Lung microvascular endothelial cell (primary cell): ENCODE measurements around the gene ATP13A3. TPM values are rescaled to one million over a fixed set of nuclear protein-coding genes. Genes with fewer than 3 reads are reported as not detected.

Experiments
- DNase-seq, 2 donors: peaks; one replicate each; pipeline versions ENCODE4 v3.0.0 to v3.0.0-alpha.2; 2010; ENCODE audit warnings: low read depth in 2 of 2
- total RNA-seq: library from RNA; depleted of rRNA; stranded (reverse); fragments of >200 nt; gene quantifications from 2 replicates; pipeline ENCODE4 v1.2.1, GENCODE V29; 2014

ATP13A3 gene
- total RNA-seq, 1 donor from 2014 or later, result 121 TPM

DNA sequence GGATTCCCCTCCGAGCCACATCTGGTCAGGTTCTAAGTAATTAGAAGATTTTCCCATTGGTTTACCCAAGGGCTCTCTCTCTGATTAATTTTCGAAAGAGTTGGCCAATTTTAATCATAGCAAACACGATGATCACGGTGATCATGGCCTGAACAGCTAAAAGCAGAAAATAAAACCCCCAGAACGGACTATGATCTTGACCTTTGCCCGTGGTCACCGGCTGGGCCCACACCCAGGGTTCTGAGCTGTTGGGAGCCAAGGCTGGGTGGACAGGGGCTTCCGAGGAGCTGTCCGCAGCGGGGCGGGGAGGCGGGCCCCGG, 90.3 kb downstream of the ATP13A3 start:
- DNase-seq, result no peak

GRCh38 chr3:194395778-194396538, 90.8 kb downstream of the ATP13A3 start:
- peak in 1 of 2 donors; percentile 52 for DNase-seq

- peak; percentile 29 to 83 for DNase-seq
Observed at GRCh38 chr3:194395212-194395611, 91.6 kb downstream of the ATP13A3 start.

GRCh38 chr3:194392576-194392975, 94.2 kb downstream of the ATP13A3 start:
- DNase-seq, result no peak

DNA sequence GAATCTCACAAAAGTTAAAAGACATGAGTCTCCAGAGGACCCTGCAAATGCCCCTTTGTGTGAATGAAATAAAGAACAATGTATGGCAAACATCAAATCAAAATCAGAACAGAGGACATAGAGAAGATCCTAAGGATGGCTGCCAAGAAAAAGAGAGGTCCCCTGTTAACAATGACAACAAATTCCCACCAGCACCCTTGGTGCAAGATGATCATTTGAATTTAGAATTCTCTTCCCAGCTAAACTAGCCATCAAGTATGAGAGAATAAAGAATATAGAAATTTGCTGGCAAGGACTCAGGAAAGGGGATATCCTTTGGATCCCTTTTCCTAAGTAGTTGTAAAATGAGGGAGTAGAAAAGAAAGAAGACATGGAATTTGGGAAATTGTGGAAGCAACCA, 96.0 kb downstream of the ATP13A3 start:
- no peak for DNase-seq

- DNase-seq, result no peak
Observed at GRCh38 chr3:194389269-194389668, 97.5 kb downstream of the ATP13A3 start.

GRCh38 chr3:194387926-194388418, 98.8 kb downstream of the ATP13A3 start:
- no peak for DNase-seq

GRCh38 chr3:194387276-194387675, 99.5 kb downstream of the ATP13A3 start:
- no peak for DNase-seq

- peak in 1 of 2 donors; percentile 29 for DNase-seq
Observed at GRCh38 chr3:194386648-194387047, 100.2 kb downstream of the ATP13A3 start.

- no peak for DNase-seq
Observed at GRCh38 chr3:194386066-194386465, 100.7 kb downstream of the ATP13A3 start.

DNA sequence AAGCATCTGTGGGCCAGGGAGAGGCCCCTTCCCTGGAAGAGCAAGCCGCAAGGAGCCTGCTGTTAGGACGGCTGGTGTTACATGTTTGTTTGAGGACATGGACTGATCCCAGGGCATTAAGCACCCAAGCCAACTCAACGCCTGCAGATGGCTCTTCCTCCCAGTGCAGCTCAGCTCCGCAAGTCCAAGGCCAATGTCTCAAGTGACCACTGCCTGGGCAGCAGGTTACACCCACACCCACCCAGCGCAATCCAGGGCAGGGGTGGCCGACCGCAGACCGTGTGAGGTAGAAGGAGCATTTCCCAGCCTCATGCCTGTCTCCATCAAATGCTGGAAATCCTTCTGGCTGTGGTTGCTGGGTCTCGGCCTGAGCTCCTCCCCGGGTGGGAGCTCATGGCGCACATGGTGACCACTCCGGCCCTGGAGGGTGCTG, 102.2 kb downstream of the ATP13A3 start:
- DNase-seq, result no peak

DNA sequence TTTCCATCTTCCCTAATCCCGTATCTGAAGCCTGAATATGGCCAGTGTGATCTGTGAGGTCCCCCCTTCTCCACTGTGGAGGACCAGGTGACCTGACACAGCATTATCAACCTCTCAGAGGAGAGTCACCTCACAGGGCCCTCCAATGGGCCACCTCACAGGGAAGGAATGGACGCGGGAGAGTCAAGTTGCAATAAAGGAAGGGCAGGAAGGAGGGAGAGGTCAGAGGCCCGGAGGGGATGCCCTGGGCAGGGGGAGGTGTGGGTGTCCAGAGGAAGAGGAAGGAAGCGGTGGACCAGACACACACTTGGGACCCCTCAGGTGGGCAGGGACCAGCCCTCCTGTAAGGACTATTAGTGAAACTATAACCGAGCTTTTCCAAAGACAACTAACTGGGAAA, 102.6 kb downstream of the ATP13A3 start:
- no peak for DNase-seq

DNA sequence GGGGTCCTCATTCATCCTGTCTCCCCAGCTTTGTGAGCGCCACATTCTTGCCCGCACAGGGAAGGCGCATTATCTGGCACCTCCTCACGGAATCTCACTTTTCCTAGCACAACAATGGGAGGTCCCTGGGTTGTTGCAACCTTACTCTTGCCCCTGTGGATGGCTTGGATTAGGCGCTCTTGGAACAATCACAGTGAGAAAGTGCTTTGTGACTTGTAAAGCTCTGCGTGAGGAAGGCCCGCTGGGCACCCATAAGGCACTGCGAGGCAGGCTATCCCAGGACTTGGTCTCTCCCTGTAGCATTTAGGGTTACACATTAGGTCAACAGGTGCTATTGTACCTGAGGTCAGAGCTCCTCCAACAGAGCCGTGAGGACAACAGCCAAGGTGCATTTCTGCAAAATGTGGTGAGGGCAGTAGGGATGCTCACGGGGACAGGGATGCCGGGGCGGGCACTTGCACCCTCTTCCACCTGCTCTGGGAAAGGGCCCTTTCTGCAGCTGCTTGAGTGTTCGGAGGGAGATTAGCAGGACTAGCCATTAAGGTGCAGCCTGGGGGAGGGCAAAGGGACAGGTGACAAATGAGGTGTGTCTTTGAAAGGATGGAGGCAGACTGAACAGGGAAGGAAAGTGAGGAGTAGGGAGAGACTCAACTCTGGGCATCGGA, 103.4 kb downstream of the ATP13A3 start:
- DNase-seq, result no peak

DNA sequence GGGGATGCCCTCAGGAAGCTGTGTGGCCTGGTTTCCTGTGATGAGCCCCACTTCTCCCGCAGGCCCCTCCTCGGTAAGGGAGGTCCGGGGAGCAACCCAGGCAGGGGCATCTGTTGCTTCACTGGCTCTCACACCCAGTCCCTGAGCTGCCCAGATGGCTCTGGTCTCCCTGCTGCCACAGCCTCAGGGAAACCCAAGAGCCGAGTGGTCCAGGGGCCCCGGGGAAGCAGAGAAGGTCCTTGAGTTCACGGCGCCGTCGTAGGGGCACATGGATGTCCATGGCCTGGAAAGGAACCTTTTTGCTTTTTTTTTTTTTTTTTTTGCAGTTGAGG, 103.9 kb downstream of the ATP13A3 start:
- no peak for DNase-seq

DNA sequence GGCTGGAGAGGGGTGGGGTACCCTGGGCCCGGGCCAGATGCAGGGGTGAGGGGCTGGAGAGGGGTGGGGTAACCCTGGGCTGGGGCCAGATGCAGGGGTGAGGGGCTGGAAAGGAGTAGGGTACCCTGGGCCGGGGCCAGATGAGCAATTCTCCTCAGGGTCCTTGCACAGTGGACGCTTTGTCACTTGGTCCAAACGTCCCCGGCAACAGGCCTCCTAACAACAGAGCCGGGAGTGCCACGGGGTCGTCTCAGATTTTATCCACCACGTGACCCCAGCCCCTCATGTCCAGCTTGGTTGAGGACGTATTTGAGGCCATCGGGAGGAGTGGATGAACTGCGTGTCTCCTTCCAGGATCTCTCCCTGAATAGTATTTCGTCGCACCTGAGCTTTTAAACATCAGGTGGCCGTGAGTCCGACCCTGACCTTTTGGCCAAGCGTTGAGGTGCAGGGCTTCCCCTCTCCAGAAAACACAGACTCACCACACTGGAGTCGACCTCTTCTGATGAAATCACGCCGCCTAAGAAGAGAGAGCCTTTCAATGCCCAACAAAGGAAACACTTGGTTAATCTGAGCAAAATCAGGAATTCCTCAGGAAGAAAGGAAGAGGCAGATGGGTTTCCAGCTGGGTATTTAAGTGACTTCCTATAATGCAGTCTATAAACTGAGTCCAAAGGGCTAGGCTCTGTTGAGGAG, 104.5 kb downstream of the ATP13A3 start:
- DNase-seq, result no peak

GRCh38 chr3:194381460-194381875, 105.3 kb downstream of the ATP13A3 start:
- no peak for DNase-seq

- DNase-seq, result no peak
Observed at GRCh38 chr3:194380326-194380725, 106.5 kb downstream of the ATP13A3 start.

- no peak for DNase-seq
Observed at GRCh38 chr3:194379651-194380050, 107.2 kb downstream of the ATP13A3 start.

DNA sequence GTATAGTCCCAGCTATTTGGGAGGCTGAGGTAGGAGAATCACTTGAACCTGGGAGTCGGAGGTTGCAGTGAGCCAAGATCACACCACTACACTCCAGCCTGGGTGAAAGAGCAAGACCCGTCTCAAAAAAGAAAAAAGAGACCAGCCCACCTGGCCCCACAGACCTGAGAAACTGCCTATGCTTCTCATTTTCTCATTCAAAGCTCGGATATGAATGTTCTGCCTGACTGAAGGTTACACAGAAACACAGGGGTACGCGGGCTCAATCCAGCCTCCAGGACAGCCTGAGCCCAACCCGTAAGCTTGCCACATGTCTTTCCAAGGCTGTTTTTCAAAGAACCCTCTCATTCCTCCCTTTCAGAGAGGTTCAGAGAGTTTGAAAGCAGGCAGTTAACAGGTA, 107.6 kb downstream of the ATP13A3 start:
- no peak for DNase-seq

DNA sequence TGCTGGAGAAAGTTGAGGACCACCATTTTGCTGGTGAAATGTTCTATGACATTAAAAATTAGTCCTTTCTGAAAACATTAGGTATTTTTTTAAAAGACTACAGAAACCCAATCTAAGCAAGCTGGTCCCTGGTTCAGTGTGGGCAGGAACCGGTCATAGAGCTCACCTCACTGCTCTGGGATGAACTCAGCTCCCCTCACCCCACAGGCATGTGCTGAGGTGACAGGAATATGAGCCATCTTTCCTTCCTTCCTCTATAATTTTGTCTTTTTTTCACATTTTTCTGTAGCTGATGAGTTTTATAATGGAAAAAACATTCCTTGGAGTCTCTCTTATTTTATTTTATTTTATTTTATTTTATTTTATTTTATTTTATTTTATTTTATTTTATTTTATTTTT, 109.1 kb downstream of the ATP13A3 start:
- DNase-seq, result peak in 1 of 2 donors; percentile 74

GRCh38 chr3:194376241-194376560, 110.6 kb downstream of the ATP13A3 start:
- DNase-seq, result peak in 1 of 2 donors; percentile 71

GRCh38 chr3:194375473-194376240, 111.1 kb downstream of the ATP13A3 start:
- peak; percentile 67 to 80 for DNase-seq
